SK-N-MC (cell line): ENCODE data around the gene HKDC1.

Source experiments
- EZH2 ChIP-seq: fragments of 200-600 bp; sonication (generic); IDR thresholded peaks from one replicate; pipeline ENCODE4 v1.6.1; 2017; ENCODE audit warnings: antibody characterized with exemption
- FOXP2 ChIP-seq: optimal IDR thresholded peaks from 2 replicates; pipeline ENCODE3; 2011; ENCODE audit warnings: mild to moderate bottlenecking, moderate library complexity; ENCODE audit not compliant: insufficient read depth; ENCODE audit errors: extremely low read length, control extremely low read depth
- POLR2AphosphoS5 ChIP-seq: IDR thresholded peaks from 2 replicates; pipeline ENCODE4 v1.6.1; 2012; ENCODE audit warnings: mild to moderate bottlenecking, low read depth, low read length, borderline replicate concordance

DNA sequence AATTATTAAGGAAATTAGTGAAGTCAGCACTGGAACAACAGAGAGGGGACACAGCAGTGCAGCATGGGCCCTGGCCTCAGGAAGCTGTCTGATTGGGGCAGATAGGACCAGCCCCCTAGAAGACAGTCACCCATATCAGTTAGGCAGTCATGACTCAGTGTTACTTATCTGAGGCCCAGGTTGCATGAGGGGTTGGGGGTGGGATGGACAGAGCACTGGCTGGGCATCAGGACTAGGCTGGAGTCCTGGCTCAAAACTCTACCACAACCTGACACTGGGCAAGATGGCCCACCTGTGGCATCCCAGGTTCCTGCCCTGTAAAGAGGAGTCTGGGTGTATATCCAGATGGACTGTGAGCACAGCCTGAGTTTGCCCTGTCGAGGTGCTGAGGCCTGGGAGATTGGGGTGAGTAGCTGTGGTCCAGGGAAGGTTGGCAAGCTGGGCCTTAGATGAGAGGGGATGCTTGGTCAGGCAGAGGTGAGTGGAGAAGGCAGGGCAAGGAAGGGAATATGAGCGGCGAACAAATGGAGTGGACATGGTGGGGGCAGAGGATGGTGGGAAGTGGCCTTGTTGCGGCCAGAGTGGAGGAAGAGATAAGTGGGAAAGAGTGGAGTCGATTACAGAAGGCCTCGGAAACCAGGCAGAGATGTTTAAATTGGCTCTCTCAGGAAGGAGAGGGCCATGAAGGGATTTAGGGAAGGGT lies 95.6 kb downstream of the HKDC1 start:
- no peak for TF ChIP-seq EZH2
- no peak for TF ChIP-seq POLR2AphosphoS5
- TF ChIP-seq FOXP2: no peak
